Right lung (tissue), 5 donors: ENCODE measurements around the gene FIS1. TPM values are rescaled to one million over a fixed set of nuclear protein-coding genes. Genes with fewer than 3 reads are reported as not detected.
"Not testable (repeated sequence)": the region's sequence is repeated elsewhere in the genome, so short reads cannot be mapped to it uniquely, and the experiment has no call there.

Experiments used
- DNase-seq, 2 donors: peaks; one replicate each; pipeline ENCODE4 v3.0.0-alpha.2; 2013
- polyA plus RNA-seq, 5 donors: library from polyadenylated mRNA; unstranded; fragments of 120-200 nt; gene quantifications; one replicate each; pipeline versions ENCODE4 v1.2.1 to v1.2.3, GENCODE V29; 2013; ENCODE audit warnings: inconsistent platforms in 1 of 5, low replicate concordance in 1 of 5; ENCODE audit not compliant: insufficient read length in 5 of 5, insufficient read depth in 1 of 5

Gene FIS1
- polyA plus RNA-seq, 5 donors: 121 to 163 (median 125) TPM

- DNase-seq: no peak
Observed at GRCh38 chr7:101207459-101207858, 37.4 kb downstream of the FIS1 start.

GRCh38 chr7:101206665-101207042, 38.2 kb downstream of the FIS1 start:
- DNase-seq: no peak

- no peak for DNase-seq
Observed at GRCh38 chr7:101205901-101206664, 38.8 kb downstream of the FIS1 start.

- not testable (repeated sequence) for DNase-seq
Observed at GRCh38 chr7:101203740-101204738, 40.8 kb downstream of the FIS1 start.

GRCh38 chr7:101202603-101202918, 42.3 kb downstream of the FIS1 start:
- no peak for DNase-seq

GRCh38 chr7:101201695-101202602, 42.9 kb downstream of the FIS1 start:
- DNase-seq: no peak

- no peak for DNase-seq
Observed at GRCh38 chr7:101200862-101201599, 43.9 kb downstream of the FIS1 start, which contains the start of gene MOGAT3. TSS of gene MOGAT3 (minus strand) at chr7:101201036. CDS start at chr7:101200854, 182 bp downstream.

- DNase-seq: no peak
Observed at GRCh38 chr7:101200504-101200861, 44.4 kb downstream of the FIS1 start.

GRCh38 chr7:101199522-101199921, 45.4 kb downstream of the FIS1 start:
- not testable (repeated sequence) for DNase-seq

GRCh38 chr7:101198476-101198875, 46.4 kb downstream of the FIS1 start:
- DNase-seq: no peak

- DNase-seq: no peak
Observed at GRCh38 chr7:101197991-101198390, 46.9 kb downstream of the FIS1 start.

- DNase-seq: no peak
Observed at GRCh38 chr7:101195884-101196283, 49.0 kb downstream of the FIS1 start.

Other genes with a start within 250 kb of the FIS1 start
- gene MUC17, start 225.0 kb downstream of the FIS1 start, polyA plus RNA-seq: under 1 TPM in 1 of 5 donors, not detected in 4; 0.31 TPM
- gene TRIM56, start 159.6 kb downstream of the FIS1 start, polyA plus RNA-seq: 10 to 100 TPM; 21.8 to 28.0 (median 22.7) TPM
- 1 to 10 TPM; 2.0 to 4.6 (median 3.6) TPM for gene SERPINE1, start 118.0 kb downstream of the FIS1 start, polyA plus RNA-seq
- gene AP1S1, start 90.6 kb downstream of the FIS1 start, polyA plus RNA-seq: 100 to 1,000 TPM in 1 of 5 donors, 10 to 100 TPM in 4; 77.4 to 100 (median 82.7) TPM
- 1 to 10 TPM in 1 of 5 donors, under 1 TPM in 4; 0.54 to 1.4 (median 0.90) TPM for gene VGF, start 79.5 kb downstream of the FIS1 start, polyA plus RNA-seq
- under 1 TPM in 3 of 5 donors, not detected in 2; 0.05 to 0.12 (median 0.08) TPM for gene NAT16, start 64.8 kb downstream of the FIS1 start, polyA plus RNA-seq
- under 1 TPM in 3 of 5 donors, not detected in 2; 0.07 to 0.15 (median 0.09) TPM for gene MOGAT3, start 44.0 kb downstream of the FIS1 start, polyA plus RNA-seq
- 10 to 100 TPM; 39.6 to 72.2 (median 55.9) TPM for gene PLOD3, start 27.5 kb downstream of the FIS1 start, polyA plus RNA-seq
- 10 to 100 TPM; 42.7 to 77.4 (median 53.5) TPM for gene ZNHIT1, start 26.9 kb downstream of the FIS1 start, polyA plus RNA-seq
- 10 to 100 TPM; 11.5 to 20.2 (median 16.4) TPM for gene CLDN15, start 7.3 kb downstream of the FIS1 start, polyA plus RNA-seq
- gene IFT22, start 76.7 kb upstream of the FIS1 start, polyA plus RNA-seq: 10 to 100 TPM; 49.6 to 53.1 (median 52.1) TPM
- gene COL26A1, start 117.8 kb upstream of the FIS1 start, polyA plus RNA-seq: 1 to 10 TPM; 5.9 to 8.6 (median 6.0) TPM